SJCRH30 (cell line): Measurements from ENCODE around the gene EPO. TPM values are rescaled to one million over a fixed set of nuclear protein-coding genes. Genes with fewer than 3 reads are reported as not detected.
A peak's percentile ranks its signal among the peaks of the same experiment; 100 is the strongest.
"Not testable (repeated sequence)": the region's sequence is repeated elsewhere in the genome, so short reads cannot be mapped to it uniquely, and the experiment has no call there.

ENCODE experiments used
- DNase-seq, 2 experiments: peaks; one replicate each; pipeline ENCODE4 v3.0.0-alpha.2; 2015 to 2020
- H3K27ac ChIP-seq: fragments of 250-450 bp; sonication (Bioruptor Pico); 2 replicates; pipeline ENCODE4 v1.5.1; 2020; ENCODE audit warnings: mild to moderate bottlenecking, moderate library complexity
- H3K27me3 ChIP-seq: fragments of 250-450 bp; sonication (Bioruptor Pico); 2 replicates; pipeline ENCODE4 v1.5.1; 2020; ENCODE audit warnings: mild to moderate bottlenecking, moderate library complexity
- H3K36me3 ChIP-seq: fragments of 250-450 bp; sonication (Bioruptor Pico); 2 replicates; pipeline ENCODE4 v1.5.1; 2020; ENCODE audit warnings: mild to moderate bottlenecking, moderate library complexity
- H3K4me1 ChIP-seq: fragments of 250-450 bp; sonication (Bioruptor Pico); 2 replicates; pipeline ENCODE4 v1.5.1; 2020; ENCODE audit warnings: mild to moderate bottlenecking, moderate library complexity
- H3K4me3 ChIP-seq: fragments of 250-450 bp; sonication (Bioruptor Pico); 2 replicates; pipeline ENCODE4 v1.5.1; 2020; ENCODE audit warnings: mild to moderate bottlenecking, moderate library complexity
- H3K9me3 ChIP-seq: fragments of 250-450 bp; sonication (Bioruptor Pico); replicated peaks from 2 replicates; pipeline ENCODE4 v1.5.1; 2020; ENCODE audit warnings: mild to moderate bottlenecking, moderate library complexity
- total RNA-seq: library from RNA; depleted of rRNA; stranded (reverse); fragments of >200 nt; shearing (Covaris generic); gene quantifications from 2 replicates; pipeline ENCODE4 v1.2.3, GENCODE V29; 2014

Gene EPO
- total RNA-seq, 1 experiment from 2014 or later: not detected

DNA sequence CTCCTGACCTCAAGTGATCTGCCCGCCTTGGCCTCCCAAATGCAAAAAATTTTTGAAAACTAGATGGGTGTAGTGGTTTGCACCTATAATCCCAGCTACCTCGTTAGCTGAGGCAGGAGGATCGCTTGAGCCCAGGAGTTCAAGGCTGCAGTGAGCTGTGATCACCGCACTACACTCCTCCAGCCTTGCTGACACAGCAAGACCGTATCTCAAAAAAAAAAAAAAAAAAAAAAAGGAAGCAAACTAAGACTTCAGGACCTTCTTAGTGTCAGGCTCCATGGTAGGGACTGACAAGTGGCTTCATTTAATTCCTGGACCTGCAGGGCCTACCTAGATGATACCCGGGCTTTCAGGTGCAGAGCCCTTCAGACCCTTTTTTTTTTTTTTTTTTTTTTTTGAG is 11.9 kb upstream of the EPO start:
- no peak for DNase-seq
- Histone ChIP-seq H3K27me3 (no peaks in the 10 kb centered on the region), H3K9me3 (no peaks in the 10 kb centered on the region), H3K4me3 (no peak overlapping the region), H3K27ac (no peak overlapping the region), H3K36me3 (peaks cover 15% of the 10 kb centered on the region), H3K4me1 (peaks cover 9% of the 10 kb centered on the region; the same call in 1 of the 2 replicates)

- H3K4me3 ChIP-seq: no peak overlapping the region
- H3K36me3 ChIP-seq: peaks cover 15% of the 10 kb centered on the region
- H3K27ac ChIP-seq: no peak overlapping the region
- H3K27me3 ChIP-seq: no peaks in the 10 kb centered on the region
- H3K4me1 ChIP-seq: peaks cover 9% of the 10 kb centered on the region; the same call in 1 of the 2 replicates
- no peak for DNase-seq
- no peaks in the 10 kb centered on the region for H3K9me3 ChIP-seq
These were observed 9.8 kb upstream of the EPO start for GRCh38 chr7:100710452-100710851.

- Histone ChIP-seq H3K4me1 (peaks cover 9% of the 10 kb centered on the region; the same call in 1 of the 2 replicates), H3K27me3 (no peaks in the 10 kb centered on the region), H3K36me3 (peaks cover 15% of the 10 kb centered on the region), H3K4me3 (no peak overlapping the region), H3K9me3 (no peaks in the 10 kb centered on the region), H3K27ac (no peak overlapping the region)
- no peak for DNase-seq
These were observed 8.9 kb upstream of the EPO start for GRCh38 chr7:100711369-100711768.

DNA sequence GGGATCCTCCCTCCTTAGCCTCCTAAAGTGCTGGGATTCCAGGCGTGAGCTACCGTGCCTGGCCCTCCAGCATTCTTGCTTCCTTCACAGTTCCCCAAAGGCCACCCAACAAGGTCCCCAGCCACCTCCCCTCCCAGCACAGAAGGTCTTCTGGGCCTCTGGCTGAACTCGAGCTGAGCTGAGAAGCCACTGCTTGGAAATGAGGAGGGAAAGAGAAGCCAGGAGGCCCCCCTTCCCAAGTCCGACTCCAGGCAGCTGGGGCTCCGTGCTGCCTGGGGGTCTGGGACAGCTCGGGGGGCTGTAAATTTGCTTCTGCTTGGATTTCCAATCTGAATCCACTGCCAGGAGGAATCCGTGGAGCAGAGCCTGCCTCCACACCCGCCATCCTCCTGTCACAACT is 5.5 kb upstream of the EPO start:
- no peak for DNase-seq
- Histone ChIP-seq H3K4me1 (no peaks in the 10 kb centered on the region), H3K4me3 (no peak overlapping the region), H3K27ac (no peak overlapping the region), H3K9me3 (no peaks in the 10 kb centered on the region), H3K36me3 (no peaks in the 10 kb centered on the region), H3K27me3 (peaks cover 3% of the 10 kb centered on the region; the same call in 1 of the 2 replicates)

DNA sequence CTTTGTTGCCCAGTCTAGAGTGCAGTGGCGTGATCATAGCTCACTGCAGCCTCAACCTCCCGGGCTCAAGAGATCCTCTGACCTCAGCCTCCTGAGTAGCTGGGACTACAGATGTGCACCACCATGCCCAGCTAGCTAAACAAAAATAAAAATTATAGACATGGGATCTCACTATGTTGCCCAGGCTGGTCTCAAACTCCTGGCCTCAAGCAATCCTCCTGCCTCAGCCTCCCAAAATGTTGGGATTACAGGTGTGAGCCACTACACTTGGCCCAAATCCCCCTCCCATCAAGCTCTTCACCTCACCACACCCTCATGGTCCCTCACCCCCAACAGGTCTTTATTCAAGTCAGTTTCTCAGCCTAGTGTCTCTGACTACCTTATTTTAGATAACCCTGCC is 3.2 kb upstream of the EPO start:
- not testable (repeated sequence) for DNase-seq, H3K4me1 ChIP-seq, H3K4me3 ChIP-seq, H3K36me3 ChIP-seq, H3K27ac ChIP-seq, H3K9me3 ChIP-seq
- peaks cover 11% of the 10 kb centered on the region for H3K27me3 ChIP-seq

GRCh38 chr7:100719523-100720278 is 567 bp upstream of the EPO start:
- Histone ChIP-seq H3K9me3 (no peaks in the 10 kb centered on the region), H3K27me3 (peaks cover 21% of the 10 kb centered on the region), H3K4me3 (no peak overlapping the region), H3K4me1 (0 out of 2 replicates have a peak, but pooled peaks cover 3% of the 10 kb centered on the region), H3K27ac (no peak overlapping the region), H3K36me3 (no peaks in the 10 kb centered on the region)
- DNase-seq: no peak

- no peak overlapping the region for H3K27ac ChIP-seq
- no peak overlapping the region for H3K4me3 ChIP-seq
- peaks cover 21% of the 10 kb centered on the region for H3K27me3 ChIP-seq
- H3K36me3 ChIP-seq: no peaks in the 10 kb centered on the region
- H3K9me3 ChIP-seq: no peaks in the 10 kb centered on the region
- no peak for DNase-seq
- H3K4me1 ChIP-seq: peaks cover 8% of the 10 kb centered on the region; the same call in 1 of the 2 replicates
These were observed 620 bp downstream of the EPO start for GRCh38 chr7:100720671-100721504.

DNA sequence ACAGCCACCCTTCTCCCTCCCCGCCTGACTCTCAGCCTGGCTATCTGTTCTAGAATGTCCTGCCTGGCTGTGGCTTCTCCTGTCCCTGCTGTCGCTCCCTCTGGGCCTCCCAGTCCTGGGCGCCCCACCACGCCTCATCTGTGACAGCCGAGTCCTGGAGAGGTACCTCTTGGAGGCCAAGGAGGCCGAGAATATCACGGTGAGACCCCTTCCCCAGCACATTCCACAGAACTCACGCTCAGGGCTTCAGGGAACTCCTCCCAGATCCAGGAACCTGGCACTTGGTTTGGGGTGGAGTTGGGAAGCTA is 1.2 kb downstream of the EPO start:
- Histone ChIP-seq H3K27me3 (peaks cover 21% of the 10 kb centered on the region), H3K4me3 (no peak overlapping the region), H3K27ac (no peak overlapping the region), H3K9me3 (no peaks in the 10 kb centered on the region), H3K36me3 (no peaks in the 10 kb centered on the region), H3K4me1 (peaks cover 8% of the 10 kb centered on the region; the same call in 1 of the 2 replicates)
- no peak for DNase-seq

GRCh38 chr7:100722480-100723212 is 2.4 kb downstream of the EPO start:
- H3K36me3 ChIP-seq: no peaks in the 10 kb centered on the region
- no peak for DNase-seq
- H3K27ac ChIP-seq: no peak overlapping the region
- H3K27me3 ChIP-seq: peaks cover 21% of the 10 kb centered on the region
- H3K9me3 ChIP-seq: no peaks in the 10 kb centered on the region
- no peak overlapping the region for H3K4me3 ChIP-seq
- peaks cover 8% of the 10 kb centered on the region; the same call in 1 of the 2 replicates for H3K4me1 ChIP-seq

- Histone ChIP-seq H3K27me3 (peaks cover 21% of the 10 kb centered on the region), H3K36me3 (no peaks in the 10 kb centered on the region), H3K27ac (no peak overlapping the region), H3K4me1 (peaks cover 8% of the 10 kb centered on the region; the same call in 1 of the 2 replicates), H3K9me3 (no peaks in the 10 kb centered on the region), H3K4me3 (no peak overlapping the region)
- DNase-seq: peak in 1 of 2 experiments; percentile 39
These were observed 3.5 kb downstream of the EPO start for GRCh38 chr7:100723732-100724275.

DNA sequence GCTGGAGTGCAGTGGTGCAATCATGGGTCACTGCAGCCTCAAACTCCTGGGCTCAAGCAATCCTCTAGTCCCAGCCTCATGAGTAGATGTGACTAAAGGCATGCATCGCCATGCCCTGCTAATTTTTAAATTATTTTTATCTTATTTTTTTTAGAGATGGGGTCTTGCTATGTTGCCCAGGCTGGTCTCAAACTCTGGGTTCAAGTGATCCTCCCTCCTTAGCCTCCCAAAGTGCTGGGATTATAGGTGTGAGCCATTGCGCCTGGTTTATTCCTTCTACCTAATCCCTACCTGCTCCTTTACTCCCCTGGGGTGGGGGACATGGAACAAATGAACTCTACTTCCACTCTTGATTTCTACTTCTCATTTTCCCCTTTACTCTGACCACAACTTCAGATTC is 4.1 kb downstream of the EPO start:
- H3K27ac ChIP-seq, H3K4me1 ChIP-seq, DNase-seq, H3K9me3 ChIP-seq, H3K36me3 ChIP-seq, H3K4me3 ChIP-seq: not testable (repeated sequence)
- H3K27me3 ChIP-seq: peaks cover 20% of the 10 kb centered on the region

DNA sequence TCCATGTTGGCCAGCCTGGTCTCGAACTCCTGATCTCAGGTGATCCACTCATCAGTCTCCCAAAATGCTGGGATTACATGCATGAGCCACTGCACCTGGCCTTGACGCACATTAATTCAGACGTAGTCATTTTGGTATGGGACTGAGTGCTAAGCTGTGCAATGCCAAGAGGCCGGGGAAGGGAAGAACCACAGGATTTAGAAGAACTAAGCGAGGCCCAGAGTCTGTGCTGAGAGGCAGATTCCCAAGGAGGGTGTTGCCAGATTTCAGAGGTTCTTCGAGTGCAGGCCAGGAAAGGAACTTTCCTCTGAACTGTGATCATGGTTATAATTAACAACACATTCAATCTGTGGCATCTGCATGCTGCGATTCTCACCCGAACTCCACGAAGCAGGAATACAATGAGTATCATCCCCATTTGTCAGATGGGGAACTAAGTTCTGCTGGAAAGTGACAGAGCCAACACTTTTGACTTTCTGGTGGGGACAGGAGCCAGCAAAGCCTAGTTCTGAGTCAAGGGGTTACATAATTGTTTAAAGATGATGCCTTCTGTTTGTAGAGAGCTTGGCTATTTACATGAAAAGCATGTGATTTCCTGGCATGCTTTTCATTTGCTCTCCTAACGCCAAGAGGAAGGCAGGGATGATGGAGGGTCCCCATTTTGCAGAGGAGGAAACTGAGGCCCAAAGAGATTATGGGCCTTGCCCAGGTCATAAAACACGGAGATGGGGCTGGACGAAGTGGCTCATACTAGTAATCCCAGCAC is 6.9 kb downstream of the EPO start:
- peaks cover 10% of the 10 kb centered on the region; the same call in 1 of the 2 replicates for H3K27me3 ChIP-seq
- no peak overlapping the region for H3K27ac ChIP-seq
- H3K36me3 ChIP-seq: no peaks in the 10 kb centered on the region
- no peak overlapping the region for H3K4me3 ChIP-seq
- peaks cover 8% of the 10 kb centered on the region; the same call in 1 of the 2 replicates for H3K4me1 ChIP-seq
- H3K9me3 ChIP-seq: no peaks in the 10 kb centered on the region
- DNase-seq: no peak

DNA sequence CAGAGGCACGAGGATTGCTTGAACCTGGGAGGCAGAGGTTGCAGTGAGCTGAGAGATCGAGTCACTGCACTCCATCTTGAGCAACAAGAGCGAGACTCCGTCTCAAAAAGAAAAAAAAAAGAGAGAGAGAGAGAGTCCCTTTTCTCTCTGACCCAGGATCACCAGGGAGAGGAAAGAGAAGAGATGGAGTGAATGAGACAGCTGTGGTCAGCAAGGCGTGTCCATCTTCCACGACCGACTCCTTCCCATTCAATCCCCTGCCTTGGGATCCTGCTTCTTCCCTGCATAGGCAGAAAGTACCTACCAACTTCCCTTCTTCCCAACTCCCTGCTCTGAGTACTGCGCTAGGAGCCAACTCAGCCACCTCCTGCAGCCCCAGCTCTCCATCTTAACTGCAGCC is 7.9 kb downstream of the EPO start:
- Histone ChIP-seq H3K4me1 (peaks cover 8% of the 10 kb centered on the region; the same call in 1 of the 2 replicates), H3K36me3 (no peaks in the 10 kb centered on the region), H3K9me3 (no peaks in the 10 kb centered on the region), H3K27ac (no peak overlapping the region), H3K27me3 (peaks cover 8% of the 10 kb centered on the region; the same call in 1 of the 2 replicates), H3K4me3 (no peak overlapping the region)
- DNase-seq: peak; percentile 30 to 56
